ENCODE data around the gene PPIL6. TPM values are rescaled to one million over a fixed set of nuclear protein-coding genes. Genes with fewer than 3 reads are reported as not detected.

PPIL6 gene
- total RNA-seq, 3 donors from 2014 or later: 2.6 to 16.5 (median 2.9) TPM

GRCh38 chr6:109351231-109352130 is 88.9 kb downstream of the PPIL6 start:
- Histone ChIP-seq H3K36me3 (no peaks in the 10 kb centered on the region), H3K27ac (no peak overlapping the region), H3K4me1 (no peaks in the 10 kb centered on the region), H3K4me3 (no peak overlapping the region), H3K27me3 (no peaks in the 10 kb centered on the region), H3K9me3 (peaks cover 0 to 5% of the 10 kb centered on the region in 2 donors)
- TF ChIP-seq CTCF (IDR thresholded peaks at IDR 0.05): no peak
- no peak for TF ChIP-seq POLR2AphosphoS5 (IDR thresholded peaks at IDR 0.05)
- no peak for TF ChIP-seq POLR2A (IDR thresholded peaks at IDR 0.05)
- intact Hi-C loops (cut with DNase I; ENCODE audit: low total_unique reads): no loop called here
- no peak for DNase-seq (ENCODE audit: low spot score in 2 of 2)

- TF ChIP-seq CTCF (IDR thresholded peaks at IDR 0.05): no peak
- peak in 1 of 3 donors; percentile 34 for TF ChIP-seq POLR2AphosphoS5 (IDR thresholded peaks at IDR 0.05)
- TF ChIP-seq POLR2A (IDR thresholded peaks at IDR 0.05): no peak
- intact Hi-C loops (cut with DNase I; ENCODE audit: low total_unique reads): no loop called here
- no peaks in the 10 kb centered on the region for H3K9me3 ChIP-seq
- H3K4me1 ChIP-seq: no peaks in the 10 kb centered on the region
- peak overlapping the region; percentile 40 to 46 for H3K27ac ChIP-seq
- H3K27me3 ChIP-seq: no peaks in the 10 kb centered on the region
- no peak overlapping the region for H3K4me3 ChIP-seq
- no peak for DNase-seq (ENCODE audit: low spot score in 2 of 2)
- H3K36me3 ChIP-seq: no peaks in the 10 kb centered on the region
These were observed 90.9 kb downstream of the PPIL6 start for GRCh38 chr6:109349419-109349987.

- no peak overlapping the region for H3K27ac ChIP-seq
- H3K27me3 ChIP-seq: no peaks in the 10 kb centered on the region
- peaks cover 0 to 5% of the 10 kb centered on the region in 2 donors for H3K4me1 ChIP-seq
- no peaks in the 10 kb centered on the region for H3K9me3 ChIP-seq
- no peak for DNase-seq (ENCODE audit: low spot score in 2 of 2)
- no peak overlapping the region for H3K4me3 ChIP-seq
- TF ChIP-seq POLR2AphosphoS5 (IDR thresholded peaks at IDR 0.05) (no peak), POLR2A (IDR thresholded peaks at IDR 0.05) (no peak), CTCF (IDR thresholded peaks at IDR 0.05) (no peak)
- intact Hi-C loops (cut with DNase I; ENCODE audit: low total_unique reads): no loop called here
- H3K36me3 ChIP-seq: no peaks in the 10 kb centered on the region
These were observed 92.2 kb downstream of the PPIL6 start for GRCh38 chr6:109348226-109348625.

- DNase-seq (ENCODE audit: low spot score in 2 of 2): no peak
- Histone ChIP-seq H3K9me3 (no peaks in the 10 kb centered on the region), H3K27me3 (no peaks in the 10 kb centered on the region), H3K27ac (no peak overlapping the region), H3K4me1 (peaks cover 0 to 5% of the 10 kb centered on the region in 2 donors), H3K36me3 (no peaks in the 10 kb centered on the region), H3K4me3 (no peak overlapping the region)
- intact Hi-C loops (cut with DNase I; ENCODE audit: low total_unique reads): no loop called here
- TF ChIP-seq POLR2AphosphoS5 (IDR thresholded peaks at IDR 0.05) (no peak), POLR2A (IDR thresholded peaks at IDR 0.05) (no peak), CTCF (IDR thresholded peaks at IDR 0.05) (no peak)
These were observed 92.6 kb downstream of the PPIL6 start for GRCh38 chr6:109347779-109348178.

GRCh38 chr6:109345986-109346385 is 94.4 kb downstream of the PPIL6 start:
- H3K27me3 ChIP-seq: no peaks in the 10 kb centered on the region
- no peaks in the 10 kb centered on the region for H3K9me3 ChIP-seq
- H3K27ac ChIP-seq: no peak overlapping the region
- no peak for DNase-seq (ENCODE audit: low spot score in 2 of 2)
- TF ChIP-seq POLR2A (IDR thresholded peaks at IDR 0.05): no peak
- TF ChIP-seq CTCF (IDR thresholded peaks at IDR 0.05): no peak
- TF ChIP-seq POLR2AphosphoS5 (IDR thresholded peaks at IDR 0.05): no peak
- no peak overlapping the region for H3K4me3 ChIP-seq
- intact Hi-C loops (cut with DNase I; ENCODE audit: low total_unique reads): loop anchor here (2.0 kb wide), 1 partner anchor 73 kb away; no protein-coding TSS in a partner anchor
- H3K4me1 ChIP-seq: peaks cover 0 to 5% of the 10 kb centered on the region in 2 donors
- no peaks in the 10 kb centered on the region for H3K36me3 ChIP-seq
